Sigmoid colon (tissue), 3 donors: ENCODE data around the gene OPCML.

Experiments used
- POLR2A ChIP-seq, 2 donors: fragments of 450-650 bp; IDR thresholded peaks; one replicate each; pipeline ENCODE4 v1.6.1; 2016; ENCODE audit warnings: antibody characterized with exemption in 2 of 2, mild to moderate bottlenecking in 2 of 2, moderate library complexity in 2 of 2
- TF ChIP-seq, protein P1 (sequence below), 4 experiments: fragments of 450-650 bp in 3 of 4; fragments of 200-600 bp in 1 of 4; IDR thresholded peaks; one replicate each; pipeline ENCODE4 v1.5.1; 2016 to 2019; ENCODE audit warnings: antibody characterized with exemption in 4 of 4, mild to moderate bottlenecking in 3 of 4, moderate library complexity in 2 of 4

DNA sequence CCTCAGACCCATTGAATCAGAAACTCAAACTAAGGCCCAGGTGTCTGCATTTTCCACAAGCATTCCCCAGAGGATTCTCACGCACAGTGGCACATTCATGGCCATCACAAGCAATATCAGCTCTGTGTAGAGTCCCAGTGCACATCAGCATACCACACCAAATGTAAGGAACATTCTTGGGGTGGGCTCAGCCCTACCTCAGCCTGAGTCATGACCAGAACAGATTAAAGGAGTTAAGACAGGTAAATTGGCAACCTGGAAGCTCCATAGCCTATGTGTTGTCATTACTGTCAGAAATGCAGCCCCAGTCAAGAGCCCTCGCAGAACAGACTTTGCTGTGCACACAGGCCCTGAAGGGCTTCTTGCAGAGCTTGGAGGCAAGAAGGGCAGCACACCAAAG is 53.1 kb downstream of the OPCML start:
- no peak for TF ChIP-seq POLR2A (IDR thresholded peaks at IDR 0.05)
- TF ChIP-seq, protein P1, sequence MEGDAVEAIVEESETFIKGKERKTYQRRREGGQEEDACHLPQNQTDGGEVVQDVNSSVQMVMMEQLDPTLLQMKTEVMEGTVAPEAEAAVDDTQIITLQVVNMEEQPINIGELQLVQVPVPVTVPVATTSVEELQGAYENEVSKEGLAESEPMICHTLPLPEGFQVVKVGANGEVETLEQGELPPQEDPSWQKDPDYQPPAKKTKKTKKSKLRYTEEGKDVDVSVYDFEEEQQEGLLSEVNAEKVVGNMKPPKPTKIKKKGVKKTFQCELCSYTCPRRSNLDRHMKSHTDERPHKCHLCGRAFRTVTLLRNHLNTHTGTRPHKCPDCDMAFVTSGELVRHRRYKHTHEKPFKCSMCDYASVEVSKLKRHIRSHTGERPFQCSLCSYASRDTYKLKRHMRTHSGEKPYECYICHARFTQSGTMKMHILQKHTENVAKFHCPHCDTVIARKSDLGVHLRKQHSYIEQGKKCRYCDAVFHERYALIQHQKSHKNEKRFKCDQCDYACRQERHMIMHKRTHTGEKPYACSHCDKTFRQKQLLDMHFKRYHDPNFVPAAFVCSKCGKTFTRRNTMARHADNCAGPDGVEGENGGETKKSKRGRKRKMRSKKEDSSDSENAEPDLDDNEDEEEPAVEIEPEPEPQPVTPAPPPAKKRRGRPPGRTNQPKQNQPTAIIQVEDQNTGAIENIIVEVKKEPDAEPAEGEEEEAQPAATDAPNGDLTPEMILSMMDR (IDR thresholded peaks at IDR 0.05), result no peak
